Keratinocyte (primary cell): Measurements from ENCODE around the gene POP7. TPM values are rescaled to one million over a fixed set of nuclear protein-coding genes. Genes with fewer than 3 reads are reported as not detected.

Source experiments
- DNase-seq: peaks from one replicate; pipeline ENCODE4 v3.0.0-alpha.2; 2011; ENCODE audit warnings: low read depth, missing footprints, low spot score
- FAIRE-seq: peaks from 2 replicates; lab custom pipeline; 2011; peaks lifted over from hg19 to GRCh38; lab: Jason Lieb, UNC
- H2AFZ ChIP-seq: 2 replicates; pipeline ENCODE4 v1.6.0; 2012; ENCODE audit warnings: low read length, control low read depth, inconsistent platforms; ENCODE audit not compliant: control insufficient read depth
- H3K27ac ChIP-seq: 2 replicates; pipeline ENCODE4 v1.5.1; 2011; ENCODE audit warnings: low read length; ENCODE audit not compliant: control insufficient read depth, insufficient read depth
- H3K27me3 ChIP-seq: 3 replicates; pipeline ENCODE4 v1.6.0; 2011; ENCODE audit warnings: low read length; ENCODE audit not compliant: control insufficient read depth, insufficient read depth; ENCODE audit errors: extremely low read depth
- H3K36me3 ChIP-seq, 2 experiments: 2 replicates in 1 of 2; 3 replicates in 1 of 2; pipeline ENCODE4 v1.5.1; 2011; ENCODE audit warnings: low read length in 2 of 2, mild to moderate bottlenecking in 1 of 2; ENCODE audit not compliant: control insufficient read depth in 2 of 2, insufficient read depth in 2 of 2; ENCODE audit errors: extremely low read depth in 1 of 2
- H3K4me1 ChIP-seq: 3 replicates; pipeline ENCODE4 v1.5.1; 2011; ENCODE audit warnings: low read length; ENCODE audit not compliant: control insufficient read depth, insufficient read depth; ENCODE audit errors: extremely low read depth
- H3K4me2 ChIP-seq: 3 replicates; pipeline ENCODE4 v1.6.0; 2011; ENCODE audit warnings: low read depth, low read length; ENCODE audit not compliant: control insufficient read depth, insufficient read depth; ENCODE audit errors: extremely low read depth
- H3K4me3 ChIP-seq, 3 experiments: fragments of 200-600 bp in 1 of 3; sonication (generic) in 1 of 3; 2 replicates in 2 of 3; 3 replicates in 1 of 3; pipeline ENCODE4 v1.5.1; 2011 to 2016; ENCODE audit warnings: low read length in 3 of 3, mild to moderate bottlenecking in 3 of 3, control low read depth in 2 of 3, inconsistent platforms in 1 of 3, low read depth in 1 of 3, mixed read lengths in 1 of 3, mixed run types in 1 of 3, moderate library complexity in 1 of 3; ENCODE audit not compliant: control insufficient read depth in 2 of 3, insufficient read depth in 2 of 3; ENCODE audit errors: extremely low read depth in 1 of 3
- H3K79me2 ChIP-seq: 2 replicates; pipeline ENCODE4 v1.6.0; 2012; ENCODE audit warnings: low read length; ENCODE audit not compliant: control insufficient read depth, insufficient read depth
- H3K9ac ChIP-seq: 3 replicates; pipeline ENCODE4 v1.6.0; 2011; ENCODE audit warnings: low read length; ENCODE audit not compliant: control insufficient read depth, insufficient read depth; ENCODE audit errors: extremely low read depth
- H3K9me1 ChIP-seq: 3 replicates; pipeline ENCODE4 v1.6.0; 2011; ENCODE audit warnings: low read length; ENCODE audit not compliant: control insufficient read depth, insufficient read depth; ENCODE audit errors: extremely low read depth
- H3K9me3 ChIP-seq: 2 replicates; pipeline ENCODE4 v1.5.1; 2012; ENCODE audit warnings: low read depth, low read length; ENCODE audit not compliant: control insufficient read depth
- H4K20me1 ChIP-seq: 3 replicates; pipeline ENCODE4 v1.6.0; 2011; ENCODE audit warnings: low read length; ENCODE audit not compliant: control insufficient read depth, insufficient read depth; ENCODE audit errors: extremely low read depth
- CTCF ChIP-seq, 3 experiments: IDR thresholded peaks in 1 of 3; conservative IDR thresholded peaks in 1 of 3; optimal IDR thresholded peaks in 1 of 3; 2 replicates in 2 of 3; 3 replicates in 1 of 3; pipeline versions ENCODE3 to v1.5.1; 2011; ENCODE audit warnings: low read length in 3 of 3, mild to moderate bottlenecking in 3 of 3, moderate library complexity in 2 of 3, control low read depth in 1 of 3, inconsistent platforms in 1 of 3; ENCODE audit not compliant: insufficient read depth in 2 of 3; ENCODE audit errors: extremely low read depth in 1 of 3
- EZH2 ChIP-seq: IDR thresholded peaks from one replicate; pipeline ENCODE4 v1.6.1; 2012; ENCODE audit warnings: inconsistent platforms, mild to moderate bottlenecking, low read length, moderate library complexity
- dilution Hi-C: fragments of 300-500 bp; cut with MboI; formaldehyde crosslinking; loops from one replicate; pipeline ENCODE4 v1.7.0; 2020; ENCODE audit warnings: low sequenced_read_pairs; ENCODE audit not compliant: extremely low pct_ligation_motif_present
- polyA plus RNA-seq, 5 experiments: library from polyadenylated mRNA; depleted of rRNA in 3 of 5; stranded (reverse) in 3 of 5; stranded (forward) in 1 of 5; unstranded in 1 of 5; fragments of >200 nt; gene quantifications; 1 replicate in 1 of 5; 2 replicates in 3 of 5; 3 replicates in 1 of 5; pipeline versions ENCODE4 v1.2.1 to v1.2.3, GENCODE V29; 2011 to 2012; ENCODE audit warnings: missing spikeins in 2 of 5, low read depth in 1 of 5, low replicate concordance in 1 of 5

POP7 gene
- polyA plus RNA-seq, 1 donor (not counting 4 experiments of a cell fraction or from before 2014, with no cell fraction given), result 37.8 TPM

- Histone ChIP-seq H3K36me3 (peaks cover 14 to 19% of the 10 kb centered on the region in 2 experiments), H3K79me2 (peaks cover 42% of the 10 kb centered on the region), H3K27ac (no peak overlapping the region), H3K9ac (no peak overlapping the region), H3K9me1 (no peaks in the 10 kb centered on the region), H3K9me3 (no peaks in the 10 kb centered on the region), H4K20me1 (peaks cover 14% of the 10 kb centered on the region), H3K4me3 (no peak overlapping the region), H3K4me2 (no peak overlapping the region), H2AFZ (no peak overlapping the region), H3K27me3 (no peaks in the 10 kb centered on the region), H3K4me1 (peaks cover 12% of the 10 kb centered on the region)
- TF ChIP-seq CTCF (optimal IDR thresholded peaks at IDR 0.05 in 1 of 3, IDR thresholded peaks at IDR 0.05 in 1 of 3, conservative IDR thresholded peaks at IDR 0.05 in 1 of 3; ENCODE audit: extremely low read depth in 1 of 3, insufficient read depth in 2 of 3, low read length in 3 of 3), result no peak
- DNase-seq, result no peak
- no peak for FAIRE-seq
- dilution Hi-C loops, result no loop called here
Observed at GRCh38 chr7:100687751-100688300, 18.1 kb upstream of the POP7 start.

- no peak for FAIRE-seq
- Histone ChIP-seq H3K27me3 (no peaks in the 10 kb centered on the region), H3K79me2 (peaks cover 47% of the 10 kb centered on the region), H3K36me3 (peaks cover 14 to 17% of the 10 kb centered on the region in 2 experiments), H3K9me3 (no peaks in the 10 kb centered on the region), H3K4me1 (peaks cover 13% of the 10 kb centered on the region), H4K20me1 (peaks cover 14% of the 10 kb centered on the region), H3K4me3 (no peak overlapping the region), H3K4me2 (no peak overlapping the region), H3K9me1 (no peaks in the 10 kb centered on the region), H3K9ac (no peak overlapping the region), H3K27ac (no peak overlapping the region), H2AFZ (no peak overlapping the region)
- dilution Hi-C loops, result no loop called here
- no peak for DNase-seq
- TF ChIP-seq EZH2 (no peak), CTCF (optimal IDR thresholded peaks at IDR 0.05 in 1 of 3, IDR thresholded peaks at IDR 0.05 in 1 of 3, conservative IDR thresholded peaks at IDR 0.05 in 1 of 3; ENCODE audit: extremely low read depth in 1 of 3, insufficient read depth in 2 of 3, low read length in 3 of 3) (no peak)
Observed at GRCh38 chr7:100688326-100688860, 17.5 kb upstream of the POP7 start.
